Sigmoid colon (tissue), 7 donors: Measurements from ENCODE around the gene CHCHD6. TPM values are rescaled to one million over a fixed set of nuclear protein-coding genes. Genes with fewer than 3 reads are reported as not detected.

Experiments
- DNase-seq: peaks from one replicate; pipeline ENCODE4 v3.0.0-alpha.2; 2019
- H3K27ac ChIP-seq, 4 donors: fragments of 200-600 bp; sonication (generic); one replicate each; pipeline ENCODE4 v1.5.1; 2016 to 2019; ENCODE audit warnings: mild to moderate bottlenecking in 1 of 4
- H3K27me3 ChIP-seq, 3 donors: fragments of 200-600 bp; sonication (generic); one replicate each; pipeline ENCODE4 v1.5.1; 2019; ENCODE audit warnings: mild to moderate bottlenecking in 1 of 3
- H3K36me3 ChIP-seq, 4 donors: fragments of 200-600 bp; sonication (generic); one replicate each; pipeline ENCODE4 v1.5.1; 2016 to 2019
- H3K4me1 ChIP-seq, 4 donors: fragments of 200-600 bp; sonication (generic); one replicate each; pipeline ENCODE4 v1.5.1; 2017 to 2019
- H3K4me3 ChIP-seq, 4 donors: fragments of 200-600 bp; sonication (generic); one replicate each; pipeline ENCODE4 v1.5.1; 2017 to 2019; ENCODE audit warnings: mild to moderate bottlenecking in 2 of 4, moderate library complexity in 1 of 4
- H3K9me3 ChIP-seq, 4 donors: fragments of 200-600 bp in 3 of 4; sonication (generic) in 3 of 4; one replicate each; pipeline versions ENCODE4 v1.5.1 to v1.6.1; 2013 to 2019
- CTCF ChIP-seq, 4 experiments: fragments of 450-650 bp in 3 of 4; fragments of 200-600 bp in 1 of 4; IDR thresholded peaks; one replicate each; pipeline ENCODE4 v1.5.1; 2016 to 2019; ENCODE audit warnings: antibody characterized with exemption in 4 of 4, mild to moderate bottlenecking in 3 of 4, moderate library complexity in 2 of 4
- EP300 ChIP-seq, 4 donors: sonication (generic); formaldehyde crosslinking; IDR thresholded peaks; one replicate each; pipeline ENCODE4 v1.6.1; 2017; ENCODE audit warnings: antibody characterized with exemption in 4 of 4
- POLR2A ChIP-seq, 2 donors: fragments of 450-650 bp; IDR thresholded peaks; one replicate each; pipeline ENCODE4 v1.6.1; 2016; ENCODE audit warnings: antibody characterized with exemption in 2 of 2, mild to moderate bottlenecking in 2 of 2, moderate library complexity in 2 of 2
- POLR2AphosphoS5 ChIP-seq, 4 donors: sonication (generic); formaldehyde crosslinking; IDR thresholded peaks; one replicate each; pipeline ENCODE4 v1.6.1; 2017; ENCODE audit warnings: antibody characterized with exemption in 4 of 4
- WGBS, 2 donors: extraction: QIAGEN DNeasy Blood & Tissue Kit; methylation state at CpG; one replicate each; pipeline ENCODE4 v1.1.7; 2013; 5-methylcytosine and 5-hydroxymethylcytosine counted together
- intact Hi-C: fragments of 100-400 bp; cut with DNase I; formaldehyde crosslinking; loops from one replicate; pipeline ENCODE4 v1.15.1; 2023
- polyA plus RNA-seq, 3 donors: library from polyadenylated mRNA; stranded (reverse); fragments of 200-250 nt; gene quantifications; one replicate each; pipeline ENCODE4 v1.2.3, GENCODE V29; 2013
- total RNA-seq, 4 donors: library from RNA; depleted of rRNA; stranded (reverse); fragments of >200 nt; gene quantifications; one replicate each; pipeline ENCODE4 v1.1.0, GENCODE V29; 2016
- donor health status: healthy with polysubstance abuse.
- donor health status: Bipolar disorder and iron deficiency.
- donor health status: healthy.

The CHCHD6 gene
- total and polyA plus RNA-seq, 7 donors: 8.0 to 20.9 (median 14.4) TPM

- TF ChIP-seq POLR2A (IDR thresholded peaks at IDR 0.05): no peak
- no peak for TF ChIP-seq POLR2AphosphoS5 (IDR thresholded peaks at IDR 0.05)
- no peak for TF ChIP-seq CTCF (IDR thresholded peaks at IDR 0.05)
- TF ChIP-seq EP300 (IDR thresholded peaks at IDR 0.05): no peak
- 48 to 75% methylated on average over 2 of the region's 2 CpGs for WGBS, 2 donors
- intact Hi-C loops: no loop called here
- H3K27me3 ChIP-seq: no peaks in the 10 kb centered on the region
- H3K9me3 ChIP-seq: no peaks in the 10 kb centered on the region
- no peaks in the 10 kb centered on the region for H3K36me3 ChIP-seq
- H3K27ac ChIP-seq: no peak overlapping the region
- H3K4me1 ChIP-seq: peaks cover 0 to 17% (median 9%) of the 10 kb centered on the region in 4 donors
- DNase-seq: peak; percentile 26
- no peak overlapping the region for H3K4me3 ChIP-seq
Measured at GRCh38 chr3:126924458-126924857, 220.4 kb downstream of the CHCHD6 start.

GRCh38 chr3:126925411-126926171, 221.6 kb downstream of the CHCHD6 start:
- Histone ChIP-seq H3K27me3 (no peaks in the 10 kb centered on the region), H3K9me3 (no peaks in the 10 kb centered on the region), H3K4me3 (no peak overlapping the region), H3K27ac (no peak overlapping the region), H3K4me1 (peaks cover 0 to 17% (median 9%) of the 10 kb centered on the region in 4 donors), H3K36me3 (no peaks in the 10 kb centered on the region)
- TF ChIP-seq EP300 (IDR thresholded peaks at IDR 0.05) (no peak), POLR2AphosphoS5 (IDR thresholded peaks at IDR 0.05) (no peak), CTCF (IDR thresholded peaks at IDR 0.05) (no peak), POLR2A (IDR thresholded peaks at IDR 0.05) (no peak)
- peak; percentile 61 for DNase-seq
- intact Hi-C loops: no loop called here
- 83 to 89% methylated on average over 14 of the region's 14 CpGs for WGBS, 2 donors

- intact Hi-C loops: no loop called here
- 80 to 87% methylated on average over 11 of the region's 11 CpGs for WGBS, 2 donors
- Histone ChIP-seq H3K9me3 (no peaks in the 10 kb centered on the region), H3K4me3 (no peak overlapping the region), H3K27me3 (no peaks in the 10 kb centered on the region), H3K27ac (peak overlapping the region in 3 of 4 donors; percentile 2 to 45 (median 33)), H3K4me1 (peaks cover 0 to 17% (median 9%) of the 10 kb centered on the region in 4 donors), H3K36me3 (no peaks in the 10 kb centered on the region)
- TF ChIP-seq EP300 (IDR thresholded peaks at IDR 0.05) (no peak), CTCF (IDR thresholded peaks at IDR 0.05) (no peak), POLR2AphosphoS5 (IDR thresholded peaks at IDR 0.05) (no peak), POLR2A (IDR thresholded peaks at IDR 0.05) (no peak)
- DNase-seq: peak; percentile 79
Measured at GRCh38 chr3:126926684-126927400, 222.8 kb downstream of the CHCHD6 start.

GRCh38 chr3:126927401-126927750, 223.3 kb downstream of the CHCHD6 start:
- peaks cover 0 to 17% (median 9%) of the 10 kb centered on the region in 4 donors for H3K4me1 ChIP-seq
- no peaks in the 10 kb centered on the region for H3K9me3 ChIP-seq
- H3K27ac ChIP-seq: peak overlapping the region in 3 of 4 donors; percentile 2 to 45 (median 33)
- WGBS, 2 donors: 77 to 84% methylated on average over 4 of the region's 4 CpGs
- peak; percentile 27 for DNase-seq
- TF ChIP-seq POLR2A (IDR thresholded peaks at IDR 0.05): no peak
- TF ChIP-seq EP300 (IDR thresholded peaks at IDR 0.05): no peak
- TF ChIP-seq POLR2AphosphoS5 (IDR thresholded peaks at IDR 0.05): no peak
- TF ChIP-seq CTCF (IDR thresholded peaks at IDR 0.05): no peak
- H3K4me3 ChIP-seq: no peak overlapping the region
- H3K36me3 ChIP-seq: no peaks in the 10 kb centered on the region
- H3K27me3 ChIP-seq: no peaks in the 10 kb centered on the region
- intact Hi-C loops: no loop called here
